ENCODE data around the gene ARHGAP9. TPM values are rescaled to one million over a fixed set of nuclear protein-coding genes. Genes with fewer than 3 reads are reported as not detected.

ARHGAP9 gene
- total and polyA plus RNA-seq, 12 donors: 0.83 to 17.7 (median 3.8) TPM

GRCh38 chr12:57452181-57452936 is 27.3 kb downstream of the ARHGAP9 start:
- Histone ChIP-seq H3K9me3 (no peaks in the 10 kb centered on the region), H3K4me1 (peaks cover 0 to 26% (median 9%) of the 10 kb centered on the region in 9 donors), H3K27me3 (no peaks in the 10 kb centered on the region), H3K4me3 (peak overlapping the region in 3 of 10 donors; percentile 8 to 10 (median 10)), H3K27ac (peak overlapping the region; percentile 38 to 95 (median 84)), H3K36me3 (no peaks in the 10 kb centered on the region)
- DNase-seq (peak; percentile 42 to 75), ATAC-seq (peak; percentile 84 to 93 (median 90))
- WGBS, 2 donors: 4 to 11% methylated on average over 9 of the region's 9 CpGs
- no peak for TF ChIP-seq CTCF (IDR thresholded peaks at IDR 0.05)
- intact Hi-C loops (cut with DNase I): loop anchor here in 9 of 10 donors (2.0 to 10.0 kb wide), 9 partner anchors 22 to 190 kb away; partner anchors contain the start of gene R3HDM2 (in 2 of the 9)

GRCh38 chr12:57451233-57451778 is 28.4 kb downstream of the ARHGAP9 start:
- Histone ChIP-seq H3K36me3 (no peaks in the 10 kb centered on the region), H3K9me3 (no peaks in the 10 kb centered on the region), H3K4me1 (peaks cover 0 to 26% (median 9%) of the 10 kb centered on the region in 9 donors), H3K4me3 (no peak overlapping the region), H3K27ac (peak overlapping the region in 8 of 10 donors; percentile 41 to 95 (median 86)), H3K27me3 (no peaks in the 10 kb centered on the region)
- ATAC-seq (no peak), DNase-seq (no peak)
- 79 to 89% methylated on average over 6 of the region's 6 CpGs for WGBS, 2 donors
- intact Hi-C loops (cut with DNase I): loop anchor here in 5 of 10 donors (5.0 to 10.0 kb wide), 4 partner anchors 139 to 189 kb away; no protein-coding TSS in a partner anchor
- no peak for TF ChIP-seq CTCF (IDR thresholded peaks at IDR 0.05)

- TF ChIP-seq CTCF (IDR thresholded peaks at IDR 0.05): no peak
- DNase-seq: no peak
- no peak for ATAC-seq
- no peaks in the 10 kb centered on the region for H3K27me3 ChIP-seq
- 79 to 97% methylated on average over 3 of the region's 3 CpGs for WGBS, 2 donors
- peaks cover 0 to 23% (median 9%) of the 10 kb centered on the region in 9 donors for H3K4me1 ChIP-seq
- H3K4me3 ChIP-seq: no peak overlapping the region
- no peaks in the 10 kb centered on the region for H3K9me3 ChIP-seq
- intact Hi-C loops (cut with DNase I): loop anchor here in 5 of 10 donors (5.0 to 10.0 kb wide), 4 partner anchors 138 to 188 kb away; no protein-coding TSS in a partner anchor
- H3K27ac ChIP-seq: no peak overlapping the region
- H3K36me3 ChIP-seq: no peaks in the 10 kb centered on the region
Measured at GRCh38 chr12:57450057-57450456, 29.6 kb downstream of the ARHGAP9 start.

GRCh38 chr12:57449375-57449774 is 30.3 kb downstream of the ARHGAP9 start:
- no peak for DNase-seq
- Histone ChIP-seq H3K27me3 (no peaks in the 10 kb centered on the region), H3K4me3 (no peak overlapping the region), H3K4me1 (peaks cover 0 to 23% (median 9%) of the 10 kb centered on the region in 9 donors), H3K36me3 (no peaks in the 10 kb centered on the region), H3K9me3 (no peaks in the 10 kb centered on the region), H3K27ac (no peak overlapping the region)
- TF ChIP-seq CTCF (IDR thresholded peaks at IDR 0.05): no peak
- intact Hi-C loops (cut with DNase I): no loop called here
- no peak for ATAC-seq
- 97 to 98% methylated on average over 7 of the region's 7 CpGs for WGBS, 2 donors
